CD4-positive, alpha-beta T cell treated with Interleukin-10 for 1 hour (primary cell): Measurements from ENCODE around the gene LRFN5.
"Not testable (repeated sequence)": the region's sequence is repeated elsewhere in the genome, so short reads cannot be mapped to it uniquely, and the experiment has no call there.

Source experiments
- DNase-seq: peaks from one replicate; pipeline ENCODE4 v3.0.0-alpha.2; 2020

Gene LRFN5

GRCh38 chr14:41636492-41637392, 30.1 kb downstream of the LRFN5 start:
- DNase-seq: no peak

- no peak for DNase-seq
These were observed 35.0 kb downstream of the LRFN5 start for GRCh38 chr14:41641690-41642089.

GRCh38 chr14:41642367-41642766, 35.7 kb downstream of the LRFN5 start:
- DNase-seq: no peak

GRCh38 chr14:41642789-41643188, 36.1 kb downstream of the LRFN5 start:
- DNase-seq: no peak

GRCh38 chr14:41644606-41645005, 37.9 kb downstream of the LRFN5 start:
- DNase-seq: no peak

- no peak for DNase-seq
These were observed 44.1 kb downstream of the LRFN5 start for GRCh38 chr14:41650802-41651201.

- DNase-seq: no peak
These were observed 47.5 kb downstream of the LRFN5 start for GRCh38 chr14:41654196-41654595.

GRCh38 chr14:41662780-41663472, 56.2 kb downstream of the LRFN5 start:
- no peak for DNase-seq

GRCh38 chr14:41663473-41663850, 56.8 kb downstream of the LRFN5 start:
- no peak for DNase-seq

- no peak for DNase-seq
These were observed 59.6 kb downstream of the LRFN5 start for GRCh38 chr14:41666301-41666700.

GRCh38 chr14:41668356-41668755, 61.7 kb downstream of the LRFN5 start:
- no peak for DNase-seq

GRCh38 chr14:41673601-41674000, 66.9 kb downstream of the LRFN5 start:
- DNase-seq: not testable (repeated sequence)

- DNase-seq: not testable (repeated sequence)
These were observed 67.9 kb downstream of the LRFN5 start for GRCh38 chr14:41674511-41674971.

GRCh38 chr14:41699486-41699885, 92.8 kb downstream of the LRFN5 start:
- DNase-seq: no peak

- DNase-seq: peak; percentile 6
These were observed 111.9 kb downstream of the LRFN5 start for GRCh38 chr14:41718477-41719166.

GRCh38 chr14:41739203-41739602, 132.5 kb downstream of the LRFN5 start:
- DNase-seq: no peak

- DNase-seq: no peak
These were observed 136.5 kb downstream of the LRFN5 start for GRCh38 chr14:41743140-41743539.

GRCh38 chr14:41749429-41749828, 142.8 kb downstream of the LRFN5 start:
- DNase-seq: peak; percentile 56

GRCh38 chr14:41750575-41750974, 143.9 kb downstream of the LRFN5 start:
- DNase-seq: not testable (repeated sequence)

- no peak for DNase-seq
These were observed 151.5 kb downstream of the LRFN5 start for GRCh38 chr14:41758011-41758665.

GRCh38 chr14:41761204-41761603, 154.5 kb downstream of the LRFN5 start:
- DNase-seq: no peak

- DNase-seq: no peak
These were observed 160.1 kb downstream of the LRFN5 start for GRCh38 chr14:41766772-41767171.
